Keratinocyte (primary cell): ENCODE measurements around the gene AGER. TPM values are rescaled to one million over a fixed set of nuclear protein-coding genes. Genes with fewer than 3 reads are reported as not detected.
A peak's percentile ranks its signal among the peaks of the same experiment; 100 is the strongest.

Experiments
- DNase-seq: peaks from one replicate; pipeline ENCODE4 v3.0.0-alpha.2; 2011; ENCODE audit warnings: low read depth, missing footprints, low spot score
- FAIRE-seq: peaks from 2 replicates; lab custom pipeline; 2011; peaks lifted over from hg19 to GRCh38; lab: Jason Lieb, UNC
- H2AFZ ChIP-seq: 2 replicates; pipeline ENCODE4 v1.6.0; 2012; ENCODE audit warnings: low read length, control low read depth, inconsistent platforms; ENCODE audit not compliant: control insufficient read depth
- H3K27ac ChIP-seq: 2 replicates; pipeline ENCODE4 v1.5.1; 2011; ENCODE audit warnings: low read length; ENCODE audit not compliant: control insufficient read depth, insufficient read depth
- H3K27me3 ChIP-seq: 3 replicates; pipeline ENCODE4 v1.6.0; 2011; ENCODE audit warnings: low read length; ENCODE audit not compliant: control insufficient read depth, insufficient read depth; ENCODE audit errors: extremely low read depth
- H3K36me3 ChIP-seq, 2 experiments: 2 replicates in 1 of 2; 3 replicates in 1 of 2; pipeline ENCODE4 v1.5.1; 2011; ENCODE audit warnings: low read length in 2 of 2, mild to moderate bottlenecking in 1 of 2; ENCODE audit not compliant: control insufficient read depth in 2 of 2, insufficient read depth in 2 of 2; ENCODE audit errors: extremely low read depth in 1 of 2
- H3K4me1 ChIP-seq: 3 replicates; pipeline ENCODE4 v1.5.1; 2011; ENCODE audit warnings: low read length; ENCODE audit not compliant: control insufficient read depth, insufficient read depth; ENCODE audit errors: extremely low read depth
- H3K4me2 ChIP-seq: 3 replicates; pipeline ENCODE4 v1.6.0; 2011; ENCODE audit warnings: low read depth, low read length; ENCODE audit not compliant: control insufficient read depth, insufficient read depth; ENCODE audit errors: extremely low read depth
- H3K4me3 ChIP-seq, 3 experiments: fragments of 200-600 bp in 1 of 3; sonication (generic) in 1 of 3; 2 replicates in 2 of 3; 3 replicates in 1 of 3; pipeline ENCODE4 v1.5.1; 2011 to 2016; ENCODE audit warnings: low read length in 3 of 3, mild to moderate bottlenecking in 3 of 3, control low read depth in 2 of 3, inconsistent platforms in 1 of 3, low read depth in 1 of 3, mixed read lengths in 1 of 3, mixed run types in 1 of 3, moderate library complexity in 1 of 3; ENCODE audit not compliant: control insufficient read depth in 2 of 3, insufficient read depth in 2 of 3; ENCODE audit errors: extremely low read depth in 1 of 3
- H3K79me2 ChIP-seq: 2 replicates; pipeline ENCODE4 v1.6.0; 2012; ENCODE audit warnings: low read length; ENCODE audit not compliant: control insufficient read depth, insufficient read depth
- H3K9ac ChIP-seq: 3 replicates; pipeline ENCODE4 v1.6.0; 2011; ENCODE audit warnings: low read length; ENCODE audit not compliant: control insufficient read depth, insufficient read depth; ENCODE audit errors: extremely low read depth
- H3K9me1 ChIP-seq: 3 replicates; pipeline ENCODE4 v1.6.0; 2011; ENCODE audit warnings: low read length; ENCODE audit not compliant: control insufficient read depth, insufficient read depth; ENCODE audit errors: extremely low read depth
- H3K9me3 ChIP-seq: 2 replicates; pipeline ENCODE4 v1.5.1; 2012; ENCODE audit warnings: low read depth, low read length; ENCODE audit not compliant: control insufficient read depth
- H4K20me1 ChIP-seq: 3 replicates; pipeline ENCODE4 v1.6.0; 2011; ENCODE audit warnings: low read length; ENCODE audit not compliant: control insufficient read depth, insufficient read depth; ENCODE audit errors: extremely low read depth
- CTCF ChIP-seq, 3 experiments: IDR thresholded peaks in 1 of 3; conservative IDR thresholded peaks in 1 of 3; optimal IDR thresholded peaks in 1 of 3; 2 replicates in 2 of 3; 3 replicates in 1 of 3; pipeline versions ENCODE3 to v1.5.1; 2011; ENCODE audit warnings: low read length in 3 of 3, mild to moderate bottlenecking in 3 of 3, moderate library complexity in 2 of 3, control low read depth in 1 of 3, inconsistent platforms in 1 of 3; ENCODE audit not compliant: insufficient read depth in 2 of 3; ENCODE audit errors: extremely low read depth in 1 of 3
- EZH2 ChIP-seq: IDR thresholded peaks from one replicate; pipeline ENCODE4 v1.6.1; 2012; ENCODE audit warnings: inconsistent platforms, mild to moderate bottlenecking, low read length, moderate library complexity
- dilution Hi-C: fragments of 300-500 bp; cut with MboI; formaldehyde crosslinking; loops from one replicate; pipeline ENCODE4 v1.7.0; 2020; ENCODE audit warnings: low sequenced_read_pairs; ENCODE audit not compliant: extremely low pct_ligation_motif_present
- polyA plus RNA-seq, 5 experiments: library from polyadenylated mRNA; depleted of rRNA in 3 of 5; stranded (reverse) in 3 of 5; stranded (forward) in 1 of 5; unstranded in 1 of 5; fragments of >200 nt; gene quantifications; 1 replicate in 1 of 5; 2 replicates in 3 of 5; 3 replicates in 1 of 5; pipeline versions ENCODE4 v1.2.1 to v1.2.3, GENCODE V29; 2011 to 2012; ENCODE audit warnings: missing spikeins in 2 of 5, low read depth in 1 of 5, low replicate concordance in 1 of 5

Gene AGER
- polyA plus RNA-seq, 1 donor (not counting 4 experiments of a cell fraction or from before 2014, with no cell fraction given) = 2.4 TPM

GRCh38 chr6:32190054-32190851, 6.2 kb upstream of the AGER start, which contains the start of gene PBX2:
TSS of gene PBX2 (minus strand) at chr6:32190202. CDS start at chr6:32189915, 287 bp downstream.
- Histone ChIP-seq H2AFZ (peak within 1 kb of the TSS; percentile 63), H4K20me1 (no peaks in the 10 kb centered on the region), H3K9me3 (no peaks in the 10 kb centered on the region), H3K27me3 (no peaks in the 10 kb centered on the region), H3K27ac (peak within 1 kb of the TSS; percentile 84), H3K36me3 (peaks cover 9 to 12% of the 10 kb centered on the region in 2 experiments), H3K79me2 (peaks cover 12% of the 10 kb centered on the region), H3K4me3 (peak within 1 kb of the TSS; percentile 73 to 85 (median 83)), H3K4me2 (peak within 1 kb of the TSS; percentile 97), H3K9ac (peak within 1 kb of the TSS; percentile 81), H3K9me1 (no peaks in the 10 kb centered on the region), H3K4me1 (peaks cover 26% of the 10 kb centered on the region)
- dilution Hi-C loops = no loop called here
- FAIRE-seq = peak; percentile 29
- TF ChIP-seq CTCF (optimal IDR thresholded peaks at IDR 0.05 in 1 of 3, IDR thresholded peaks at IDR 0.05 in 1 of 3, conservative IDR thresholded peaks at IDR 0.05 in 1 of 3; ENCODE audit: extremely low read depth in 1 of 3, insufficient read depth in 2 of 3, low read length in 3 of 3) = no peak
- peak; percentile 78 for DNase-seq

- Histone ChIP-seq H3K4me1 (peaks cover 21% of the 10 kb centered on the region), H3K4me3 (peak overlapping the region; percentile 73 to 85 (median 83)), H2AFZ (no peak overlapping the region), H3K4me2 (peak overlapping the region; percentile 97), H3K27ac (peak overlapping the region; percentile 67), H3K9me3 (no peaks in the 10 kb centered on the region), H3K27me3 (no peaks in the 10 kb centered on the region), H3K9me1 (no peaks in the 10 kb centered on the region), H3K9ac (peak overlapping the region; percentile 81), H3K79me2 (peaks cover 12% of the 10 kb centered on the region), H4K20me1 (no peaks in the 10 kb centered on the region), H3K36me3 (peaks cover 9 to 12% of the 10 kb centered on the region in 2 experiments)
- no peak for TF ChIP-seq CTCF (optimal IDR thresholded peaks at IDR 0.05 in 1 of 3, IDR thresholded peaks at IDR 0.05 in 1 of 3, conservative IDR thresholded peaks at IDR 0.05 in 1 of 3; ENCODE audit: extremely low read depth in 1 of 3, insufficient read depth in 2 of 3, low read length in 3 of 3)
- TF ChIP-seq EZH2 = no peak
- FAIRE-seq (no peak), DNase-seq (no peak)
- dilution Hi-C loops = no loop called here
These were observed 5.6 kb upstream of the AGER start for GRCh38 chr6:32189742-32190053.
